HepG2 (cell line): ENCODE results near the gene JMJD8. TPM values are rescaled to one million over a fixed set of nuclear protein-coding genes. Genes with fewer than 3 reads are reported as not detected.

Source experiments
- SRSF4 ChIP-seq: fragments of 200-400 bp; formaldehyde crosslinking; IDR thresholded peaks from one replicate; pipeline ENCODE4 v1.6.1; 2018; ENCODE audit warnings: mild to moderate bottlenecking, low read depth, low read length, moderate library complexity; ENCODE audit not compliant: poor library complexity, severe bottlenecking
- TBX2 ChIP-seq: sonication (generic); formaldehyde crosslinking; IDR thresholded peaks from 2 replicates; pipeline ENCODE4 v1.5.0; 2020; ENCODE audit warnings: missing genetic modification reagents, mild to moderate bottlenecking, borderline replicate concordance
- polyA plus RNA-seq, 8 experiments: library from polyadenylated mRNA; depleted of rRNA in 3 of 8; stranded (reverse) in 7 of 8; unstranded in 1 of 8; fragments of >200 nt; fragmentation: Illumina TruSeq in 4 of 8; extraction: Trizol in 4 of 8; gene quantifications; 2 replicates each; pipeline versions ENCODE4 v1.2.1 to v1.2.3, GENCODE V29; 2011 to 2016; ENCODE audit warnings: low read depth in 4 of 8, missing spikeins in 1 of 8, mixed read lengths in 1 of 8; ENCODE audit not compliant: insufficient read depth in 1 of 8
- total RNA-seq, 5 experiments: library from RNA; depleted of rRNA; stranded (reverse); fragments of >200 nt; fragmentation: Illumina TruSeq; extraction: Trizol; gene quantifications; 2 replicates each; pipeline ENCODE4 v1.2.3, GENCODE V29; 2016; ENCODE audit warnings: low read depth in 1 of 5
- TF ChIP-seq, protein P1 (sequence below): sonication (generic); formaldehyde crosslinking; IDR thresholded peaks from 2 replicates; pipeline ENCODE4 v1.5.0; 2020; ENCODE audit warnings: mild to moderate bottlenecking, missing genetic modification reagents, borderline replicate concordance
- TF ChIP-seq, protein P2 (sequence below): sonication (generic); formaldehyde crosslinking; IDR thresholded peaks from 2 replicates; pipeline ENCODE4 v1.4.0; 2020; ENCODE audit warnings: missing genetic modification reagents
- TF ChIP-seq, protein P3 (sequence below): sonication (generic); formaldehyde crosslinking; IDR thresholded peaks from 2 replicates; pipeline ENCODE4 v1.4.0; 2020; ENCODE audit warnings: mild to moderate bottlenecking, missing genetic modification reagents
- TF ChIP-seq, protein P4 (sequence below), 2 experiments: sonication (generic) in 1 of 2; formaldehyde crosslinking in 1 of 2; IDR thresholded peaks; 2 replicates each; pipeline versions ENCODE4 v1.5.1 to v1.6.1; 2011 to 2020; ENCODE audit warnings: borderline replicate concordance in 1 of 2, low read depth in 1 of 2, low read length in 1 of 2, mild to moderate bottlenecking in 1 of 2, missing genetic modification reagents in 1 of 2, moderate library complexity in 1 of 2

Gene JMJD8
- total and polyA plus RNA-seq, 2 of the 13 experiments (the other 11 are each of a cell fraction or from before 2014, with no cell fraction given), result 2.6 to 11.8 TPM

DNA sequence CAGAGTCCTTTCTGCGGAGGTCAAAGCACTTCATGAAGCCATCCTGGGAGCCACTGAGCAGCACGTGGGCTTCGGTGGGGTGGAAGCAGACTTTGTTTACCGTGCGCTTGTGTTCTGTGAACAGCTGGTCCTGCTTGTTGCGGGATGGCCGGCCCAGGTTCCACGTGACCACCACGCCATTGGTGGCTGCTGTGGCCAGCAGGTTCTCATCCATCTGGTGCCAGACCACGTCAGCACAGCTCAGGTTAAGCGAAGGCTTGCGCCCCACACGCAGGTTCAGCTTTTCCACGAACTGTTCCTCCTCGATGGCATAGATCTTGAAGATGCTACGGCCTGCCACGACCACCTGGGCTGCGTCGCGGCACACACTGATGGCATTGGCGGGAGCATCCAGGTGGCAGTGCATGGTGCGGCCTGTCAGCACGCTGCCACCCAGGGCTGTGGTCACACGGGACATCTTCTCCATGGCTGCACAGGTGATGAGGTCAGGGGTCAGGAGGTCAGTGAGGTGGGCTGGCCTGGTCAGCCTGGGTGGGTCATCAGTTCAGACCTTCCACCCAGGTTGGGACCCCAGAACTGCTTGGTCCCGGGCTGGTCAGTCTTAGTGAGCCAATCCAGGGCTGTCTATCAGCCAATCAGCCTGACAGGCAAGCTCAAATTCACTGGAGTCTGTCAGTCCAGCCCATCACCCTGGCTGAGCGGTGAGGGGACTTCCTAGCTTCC, 5.2 kb upstream of the JMJD8 start (continued):
- TF ChIP-seq, protein P1, sequence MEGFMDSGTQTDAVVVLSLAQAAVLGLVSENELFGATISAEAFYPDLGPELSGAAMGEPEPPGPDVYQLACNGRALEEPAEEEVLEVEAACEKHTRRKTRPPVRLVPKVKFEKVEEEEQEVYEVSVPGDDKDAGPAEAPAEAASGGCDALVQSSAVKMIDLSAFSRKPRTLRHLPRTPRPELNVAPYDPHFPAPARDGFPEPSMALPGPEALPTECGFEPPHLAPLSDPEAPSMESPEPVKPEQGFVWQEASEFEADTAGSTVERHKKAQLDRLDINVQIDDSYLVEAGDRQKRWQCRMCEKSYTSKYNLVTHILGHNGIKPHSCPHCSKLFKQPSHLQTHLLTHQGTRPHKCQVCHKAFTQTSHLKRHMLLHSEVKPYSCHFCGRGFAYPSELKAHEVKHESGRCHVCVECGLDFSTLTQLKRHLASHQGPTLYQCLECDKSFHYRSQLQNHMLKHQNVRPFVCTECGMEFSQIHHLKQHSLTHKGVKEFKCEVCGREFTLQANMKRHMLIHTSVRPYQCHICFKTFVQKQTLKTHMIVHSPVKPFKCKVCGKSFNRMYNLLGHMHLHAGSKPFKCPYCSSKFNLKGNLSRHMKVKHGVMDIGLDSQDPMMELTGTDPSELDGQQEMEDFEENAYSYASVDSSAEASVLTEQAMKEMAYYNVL, result 0 out of 2 replicates have a peak, but pooled peaks have one; percentile 24
- TF ChIP-seq, protein P2, sequence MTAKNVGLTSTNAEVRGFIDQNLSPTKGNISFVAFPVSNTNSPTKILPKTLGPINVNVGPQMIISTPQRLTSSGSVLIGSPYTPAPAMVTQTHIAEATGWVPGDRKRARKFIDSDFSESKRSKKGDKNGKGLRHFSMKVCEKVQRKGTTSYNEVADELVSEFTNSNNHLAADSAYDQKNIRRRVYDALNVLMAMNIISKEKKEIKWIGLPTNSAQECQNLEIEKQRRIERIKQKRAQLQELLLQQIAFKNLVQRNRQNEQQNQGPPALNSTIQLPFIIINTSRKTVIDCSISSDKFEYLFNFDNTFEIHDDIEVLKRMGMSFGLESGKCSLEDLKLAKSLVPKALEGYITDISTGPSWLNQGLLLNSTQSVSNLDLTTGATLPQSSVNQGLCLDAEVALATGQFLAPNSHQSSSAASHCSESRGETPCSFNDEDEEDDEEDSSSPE (CRISPR knock-in tag), result no peak
- TF ChIP-seq, protein P3, sequence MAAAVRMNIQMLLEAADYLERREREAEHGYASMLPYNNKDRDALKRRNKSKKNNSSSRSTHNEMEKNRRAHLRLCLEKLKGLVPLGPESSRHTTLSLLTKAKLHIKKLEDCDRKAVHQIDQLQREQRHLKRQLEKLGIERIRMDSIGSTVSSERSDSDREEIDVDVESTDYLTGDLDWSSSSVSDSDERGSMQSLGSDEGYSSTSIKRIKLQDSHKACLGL, result 0 out of 2 replicates have a peak, but pooled peaks have one; percentile 10
- TF ChIP-seq, protein P4, sequence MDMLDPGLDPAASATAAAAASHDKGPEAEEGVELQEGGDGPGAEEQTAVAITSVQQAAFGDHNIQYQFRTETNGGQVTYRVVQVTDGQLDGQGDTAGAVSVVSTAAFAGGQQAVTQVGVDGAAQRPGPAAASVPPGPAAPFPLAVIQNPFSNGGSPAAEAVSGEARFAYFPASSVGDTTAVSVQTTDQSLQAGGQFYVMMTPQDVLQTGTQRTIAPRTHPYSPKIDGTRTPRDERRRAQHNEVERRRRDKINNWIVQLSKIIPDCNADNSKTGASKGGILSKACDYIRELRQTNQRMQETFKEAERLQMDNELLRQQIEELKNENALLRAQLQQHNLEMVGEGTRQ (IDR thresholded peaks at IDR 0.05; ENCODE audit: low read depth, low read length), result no peak
- TF ChIP-seq, protein P4 (CRISPR knock-in tag; IDR thresholded peaks at IDR 0.05; ENCODE audit: borderline replicate concordance), result no peak
- TF ChIP-seq SRSF4 (no peak), TBX2 (CRISPR knock-in tag) (no peak)
